ENCODE data around the gene CEP250.

DNA sequence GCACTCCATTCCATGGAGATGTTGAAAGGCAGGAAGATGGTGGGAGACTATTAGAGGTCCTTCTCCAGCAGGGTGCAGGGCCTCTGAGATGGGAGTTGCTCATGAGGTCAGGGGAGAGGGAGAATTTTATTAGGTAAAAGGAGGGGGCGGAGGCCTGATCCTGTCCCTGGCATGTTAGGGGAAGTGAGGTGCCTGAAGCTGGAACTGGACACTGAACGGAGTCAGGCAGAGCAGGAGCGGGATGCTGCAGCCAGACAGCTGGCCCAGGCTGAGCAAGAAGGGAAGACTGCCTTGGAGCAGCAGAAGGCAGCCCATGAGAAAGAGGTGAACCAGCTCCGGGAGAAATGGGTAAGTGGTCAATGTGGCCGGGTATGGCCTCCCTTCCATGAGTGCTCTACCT lies 24.4 kb downstream of the CEP250 start:
- TF ChIP-seq, protein P1, sequence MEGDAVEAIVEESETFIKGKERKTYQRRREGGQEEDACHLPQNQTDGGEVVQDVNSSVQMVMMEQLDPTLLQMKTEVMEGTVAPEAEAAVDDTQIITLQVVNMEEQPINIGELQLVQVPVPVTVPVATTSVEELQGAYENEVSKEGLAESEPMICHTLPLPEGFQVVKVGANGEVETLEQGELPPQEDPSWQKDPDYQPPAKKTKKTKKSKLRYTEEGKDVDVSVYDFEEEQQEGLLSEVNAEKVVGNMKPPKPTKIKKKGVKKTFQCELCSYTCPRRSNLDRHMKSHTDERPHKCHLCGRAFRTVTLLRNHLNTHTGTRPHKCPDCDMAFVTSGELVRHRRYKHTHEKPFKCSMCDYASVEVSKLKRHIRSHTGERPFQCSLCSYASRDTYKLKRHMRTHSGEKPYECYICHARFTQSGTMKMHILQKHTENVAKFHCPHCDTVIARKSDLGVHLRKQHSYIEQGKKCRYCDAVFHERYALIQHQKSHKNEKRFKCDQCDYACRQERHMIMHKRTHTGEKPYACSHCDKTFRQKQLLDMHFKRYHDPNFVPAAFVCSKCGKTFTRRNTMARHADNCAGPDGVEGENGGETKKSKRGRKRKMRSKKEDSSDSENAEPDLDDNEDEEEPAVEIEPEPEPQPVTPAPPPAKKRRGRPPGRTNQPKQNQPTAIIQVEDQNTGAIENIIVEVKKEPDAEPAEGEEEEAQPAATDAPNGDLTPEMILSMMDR (conservative IDR thresholded peaks at IDR 0.05; ENCODE audit: low read length) = no peak
- TF ChIP-seq EZH2phosphoT487 (IDR thresholded peaks at IDR 0.05; ENCODE audit: borderline replicate concordance) = no peak

Measured in Loucy (cell line).